Activated CD4-positive, alpha-beta T cell treated with anti-CD3 and anti-CD28 coated beads, Interleukin-2, amount 10 ng/mL, durations not matched to agents 7 days and 5 days (primary cell): ENCODE measurements around the gene SLC2A6. TPM values are rescaled to one million over a fixed set of nuclear protein-coding genes. Genes with fewer than 3 reads are reported as not detected.

Source experiments
- CTCF ChIA-PET: fragments of 350-600 bp; sonication (Branson Sonifier 250); formaldehyde crosslinking; loops from one replicate; lab custom pipeline; 2021; ENCODE audit warnings: antibody characterized with exemption; lab: Charles Lee
- POLR2A ChIA-PET: fragments of 350-600 bp; sonication (Branson Sonifier 250); formaldehyde crosslinking; loops from one replicate; lab custom pipeline; 2021; ENCODE audit warnings: antibody characterized with exemption; lab: Charles Lee
- DNase-seq: peaks from one replicate; pipeline ENCODE4 v3.0.0-alpha.2; 2020
- H3K27ac Mint-ChIP-seq: one replicate; pipeline ENCODE4 v1.8.0; 2021; ENCODE audit warnings: mild to moderate bottlenecking, moderate library complexity, mixed read lengths
- H3K27me3 Mint-ChIP-seq: one replicate; pipeline ENCODE4 v1.8.0; 2021; ENCODE audit warnings: mixed read lengths
- H3K36me3 Mint-ChIP-seq: one replicate; pipeline ENCODE4 v1.8.0; 2021; ENCODE audit warnings: low read depth, mixed read lengths
- H3K4me1 Mint-ChIP-seq: one replicate; pipeline ENCODE4 v1.8.0; 2021; ENCODE audit warnings: mixed read lengths
- H3K4me3 Mint-ChIP-seq: one replicate; pipeline ENCODE4 v1.8.0; 2021; ENCODE audit warnings: mild to moderate bottlenecking, moderate library complexity, mixed read lengths
- H3K9me3 Mint-ChIP-seq: one replicate; pipeline ENCODE4 v1.8.0; 2021; ENCODE audit warnings: mixed read lengths
- total RNA-seq, 2 experiments: library from RNA; stranded (reverse); gene quantifications; one replicate each; pipeline ENCODE4 v1.2.3, GENCODE V29; 2021

Gene SLC2A6
- total RNA-seq, 2 experiments from 2014 or later: 1.6 to 2.0 TPM

GRCh38 chr9:133475292-133476012, 3.4 kb downstream of the SLC2A6 start:
- peaks cover 13% of the 10 kb centered on the region for H3K4me1 Mint-ChIP-seq
- no peak overlapping the region for H3K27ac Mint-ChIP-seq
- ChIA-PET POLR2A (interaction anchor here (0.8 kb wide), 1 partner anchor 50 kb away, joined by 3 read pairs; no protein-coding TSS in a partner anchor), CTCF (no interaction called here)
- H3K27me3 Mint-ChIP-seq: peaks cover 2% of the 10 kb centered on the region
- H3K4me3 Mint-ChIP-seq: no peak overlapping the region
- no peak for DNase-seq
- no peaks in the 10 kb centered on the region for H3K36me3 Mint-ChIP-seq
- no peaks in the 10 kb centered on the region for H3K9me3 Mint-ChIP-seq

- Mint-ChIP-seq H3K4me1 (peaks cover 11% of the 10 kb centered on the region), H3K27me3 (peaks cover 2% of the 10 kb centered on the region), H3K36me3 (no peaks in the 10 kb centered on the region), H3K27ac (no peak overlapping the region), H3K9me3 (no peaks in the 10 kb centered on the region), H3K4me3 (no peak overlapping the region)
- no peak for DNase-seq
- ChIA-PET CTCF (no interaction called here), POLR2A (no interaction called here)
Observed at GRCh38 chr9:133474853-133475252, 4.0 kb downstream of the SLC2A6 start.

GRCh38 chr9:133474215-133474614, 4.7 kb downstream of the SLC2A6 start:
- peaks cover 5% of the 10 kb centered on the region for H3K4me1 Mint-ChIP-seq

GRCh38 chr9:133473743-133474142, 5.2 kb downstream of the SLC2A6 start:
- DNase-seq: no peak
- ChIA-PET POLR2A (no interaction called here), CTCF (no interaction called here)
- peaks cover 5% of the 10 kb centered on the region for H3K4me1 Mint-ChIP-seq
- no peak overlapping the region for H3K4me3 Mint-ChIP-seq
- H3K27me3 Mint-ChIP-seq: peaks cover 2% of the 10 kb centered on the region
- no peaks in the 10 kb centered on the region for H3K36me3 Mint-ChIP-seq
- H3K27ac Mint-ChIP-seq: no peak overlapping the region
- no peaks in the 10 kb centered on the region for H3K9me3 Mint-ChIP-seq

More at GRCh38 chr9:133474215-133474614, 4.7 kb downstream of the SLC2A6 start:
- Mint-ChIP-seq H3K27me3 (peaks cover 2% of the 10 kb centered on the region), H3K9me3 (no peaks in the 10 kb centered on the region), H3K36me3 (no peaks in the 10 kb centered on the region), H3K4me3 (no peak overlapping the region), H3K27ac (no peak overlapping the region)
- ChIA-PET POLR2A (no interaction called here), CTCF (no interaction called here)
- DNase-seq: no peak

- Mint-ChIP-seq H3K27me3 (peaks cover 2% of the 10 kb centered on the region), H3K27ac (no peak overlapping the region), H3K36me3 (no peaks in the 10 kb centered on the region), H3K4me3 (no peak overlapping the region), H3K4me1 (peaks cover 5% of the 10 kb centered on the region), H3K9me3 (no peaks in the 10 kb centered on the region)
- CTCF ChIA-PET: no interaction called here
- DNase-seq: no peak
- POLR2A ChIA-PET: no interaction called here
Observed at GRCh38 chr9:133472753-133473378, 6.0 kb downstream of the SLC2A6 start.

GRCh38 chr9:133472277-133472645, 6.6 kb downstream of the SLC2A6 start:
- ChIA-PET CTCF (no interaction called here), POLR2A (no interaction called here)
- DNase-seq: no peak
- H3K9me3 Mint-ChIP-seq: no peaks in the 10 kb centered on the region
- H3K4me1 Mint-ChIP-seq: peaks cover 5% of the 10 kb centered on the region
- no peaks in the 10 kb centered on the region for H3K36me3 Mint-ChIP-seq
- no peak overlapping the region for H3K4me3 Mint-ChIP-seq
- no peaks in the 10 kb centered on the region for H3K27me3 Mint-ChIP-seq
- H3K27ac Mint-ChIP-seq: no peak overlapping the region

GRCh38 chr9:133471551-133472276, 7.2 kb downstream of the SLC2A6 start:
- ChIA-PET CTCF (no interaction called here), POLR2A (no interaction called here)
- Mint-ChIP-seq H3K27ac (no peak overlapping the region), H3K4me3 (no peak overlapping the region), H3K36me3 (no peaks in the 10 kb centered on the region), H3K4me1 (peaks cover 5% of the 10 kb centered on the region), H3K9me3 (no peaks in the 10 kb centered on the region), H3K27me3 (no peaks in the 10 kb centered on the region)
- DNase-seq: no peak

- Mint-ChIP-seq H3K4me3 (no peak overlapping the region), H3K9me3 (no peaks in the 10 kb centered on the region), H3K4me1 (peaks cover 5% of the 10 kb centered on the region), H3K36me3 (no peaks in the 10 kb centered on the region), H3K27ac (no peak overlapping the region), H3K27me3 (no peaks in the 10 kb centered on the region)
- CTCF ChIA-PET: no interaction called here
- DNase-seq: no peak
- POLR2A ChIA-PET: no interaction called here
Observed at GRCh38 chr9:133470988-133471387, 7.9 kb downstream of the SLC2A6 start.

- no peaks in the 10 kb centered on the region for H3K9me3 Mint-ChIP-seq
Observed at GRCh38 chr9:133470427-133470924, 8.4 kb downstream of the SLC2A6 start.

GRCh38 chr9:133468777-133469421, 10.0 kb downstream of the SLC2A6 start:
- no peaks in the 10 kb centered on the region for H3K9me3 Mint-ChIP-seq
- no peak overlapping the region for H3K4me3 Mint-ChIP-seq
- H3K36me3 Mint-ChIP-seq: no peaks in the 10 kb centered on the region
- ChIA-PET CTCF (interaction anchor here (0.6 kb wide), 1 partner anchor 561 kb away, joined by 3 read pairs; no protein-coding TSS in a partner anchor), POLR2A (no interaction called here)
- no peaks in the 10 kb centered on the region for H3K27me3 Mint-ChIP-seq
- H3K27ac Mint-ChIP-seq: no peak overlapping the region
- H3K4me1 Mint-ChIP-seq: peaks cover under 1% of the 10 kb centered on the region
- DNase-seq: no peak

More at GRCh38 chr9:133470427-133470924, 8.4 kb downstream of the SLC2A6 start:
- POLR2A ChIA-PET: no interaction called here
- no peak for DNase-seq
- Mint-ChIP-seq H3K4me1 (peaks cover 5% of the 10 kb centered on the region), H3K36me3 (no peaks in the 10 kb centered on the region), H3K27me3 (no peaks in the 10 kb centered on the region), H3K27ac (no peak overlapping the region), H3K4me3 (no peak overlapping the region)
- CTCF ChIA-PET: no interaction called here

GRCh38 chr9:133468374-133468773, 10.5 kb downstream of the SLC2A6 start:
- ChIA-PET POLR2A (no interaction called here), CTCF (interaction anchor here (0.6 to 1.4 kb wide), 3 partner anchors 14 to 562 kb away, joined by 3 read pairs; no protein-coding TSS in a partner anchor)
- H3K4me3 Mint-ChIP-seq: no peak overlapping the region
- H3K9me3 Mint-ChIP-seq: no peaks in the 10 kb centered on the region
- H3K27ac Mint-ChIP-seq: no peak overlapping the region
- H3K27me3 Mint-ChIP-seq: no peaks in the 10 kb centered on the region
- H3K36me3 Mint-ChIP-seq: no peaks in the 10 kb centered on the region
- no peaks in the 10 kb centered on the region for H3K4me1 Mint-ChIP-seq
- no peak for DNase-seq

- DNase-seq: no peak
- ChIA-PET CTCF (interaction anchor here (1.2 to 1.4 kb wide), 2 partner anchors 15 to 24 kb away, joined by 3 read pairs; no protein-coding TSS in a partner anchor), POLR2A (no interaction called here)
- no peak overlapping the region for H3K4me3 Mint-ChIP-seq
- no peaks in the 10 kb centered on the region for H3K9me3 Mint-ChIP-seq
- H3K36me3 Mint-ChIP-seq: no peaks in the 10 kb centered on the region
- H3K4me1 Mint-ChIP-seq: no peaks in the 10 kb centered on the region
- no peak overlapping the region for H3K27ac Mint-ChIP-seq
- H3K27me3 Mint-ChIP-seq: no peaks in the 10 kb centered on the region
Observed at GRCh38 chr9:133467101-133467500, 11.8 kb downstream of the SLC2A6 start.
